Gastrocnemius medialis (tissue), 4 donors: ENCODE measurements around the gene CCDC13. TPM values are rescaled to one million over a fixed set of nuclear protein-coding genes. Genes with fewer than 3 reads are reported as not detected.

ENCODE experiments used
- ATAC-seq, 2 donors: fragments of 150-250 bp; one replicate each; pipeline ENCODE4 v1.9.1; 2016
- DNase-seq, 2 donors: peaks; one replicate each; pipeline ENCODE4 v3.0.0-alpha.2; 2019
- H3K27ac ChIP-seq, 4 donors: fragments of 200-600 bp; sonication (generic); 1 replicate in 1 of 4; 2 replicates in 3 of 4; pipeline ENCODE4 v1.5.1; 2016 to 2018; ENCODE audit warnings: mild to moderate bottlenecking in 2 of 4, moderate library complexity in 1 of 4
- H3K27me3 ChIP-seq, 3 donors: fragments of 200-600 bp; sonication (generic) in 2 of 3; 1 replicate in 1 of 3; 2 replicates in 2 of 3; pipeline versions ENCODE4 v1.5.1 to v1.6.0; 2016 to 2019; ENCODE audit warnings: mild to moderate bottlenecking in 1 of 3, moderate library complexity in 1 of 3
- H3K36me3 ChIP-seq, 2 donors: fragments of 200-600 bp; sonication (generic) in 1 of 2; one replicate each; pipeline ENCODE4 v1.5.1; 2017 to 2018
- H3K4me1 ChIP-seq, 2 donors: fragments of 200-600 bp; sonication (generic) in 1 of 2; one replicate each; pipeline ENCODE4 v1.5.1; 2016 to 2017; ENCODE audit warnings: mild to moderate bottlenecking in 2 of 2
- H3K4me3 ChIP-seq, 4 donors: fragments of 200-600 bp; sonication (generic) in 3 of 4; 1 replicate in 1 of 4; 2 replicates in 3 of 4; pipeline ENCODE4 v1.5.1; 2016 to 2019; ENCODE audit warnings: mild to moderate bottlenecking in 2 of 4
- H3K9me3 ChIP-seq, 3 donors: fragments of 200-600 bp; sonication (generic) in 2 of 3; 1 replicate in 1 of 3; 2 replicates in 2 of 3; pipeline ENCODE4 v1.5.1; 2016 to 2019
- POLR2A ChIP-seq, 2 donors: fragments of 450-650 bp; IDR thresholded peaks; one replicate each; pipeline ENCODE4 v1.6.1; 2017; ENCODE audit warnings: antibody characterized with exemption in 2 of 2, mild to moderate bottlenecking in 2 of 2, moderate library complexity in 2 of 2
- in situ Hi-C, 4 donors: fragments of 200-750 bp; cut with MboI; loops; one replicate each; pipeline versions ENCODE4 v1.15.0 to v1.8.0; 2017; ENCODE audit warnings: low sequenced_read_pairs in 4 of 4
- intact Hi-C: fragments of 100-400 bp; cut with DNase I; formaldehyde crosslinking; loops from one replicate; pipeline ENCODE4 v1.15.1; 2023; ENCODE audit warnings: low total_unique reads
- total RNA-seq, 4 donors: library from RNA; depleted of rRNA; stranded (reverse); fragments of >200 nt; gene quantifications; one replicate each; pipeline versions ENCODE4 v1.1.0 to v1.2.3, GENCODE V29; 2016
- TF ChIP-seq, protein P1 (sequence below), 5 experiments: fragments of 450-650 bp in 3 of 5; fragments of 200-600 bp in 2 of 5; sonication (generic) in 2 of 5; IDR thresholded peaks in 4 of 5; conservative IDR thresholded peaks in 1 of 5; 1 replicate in 4 of 5; 2 replicates in 1 of 5; pipeline ENCODE4 v1.5.1; 2016 to 2019; ENCODE audit warnings: antibody characterized with exemption in 5 of 5, mild to moderate bottlenecking in 3 of 5, moderate library complexity in 3 of 5

The CCDC13 gene
- total RNA-seq, 4 donors from 2014 or later, result 0.12 to 1.5 (median 1.1) TPM

DNA sequence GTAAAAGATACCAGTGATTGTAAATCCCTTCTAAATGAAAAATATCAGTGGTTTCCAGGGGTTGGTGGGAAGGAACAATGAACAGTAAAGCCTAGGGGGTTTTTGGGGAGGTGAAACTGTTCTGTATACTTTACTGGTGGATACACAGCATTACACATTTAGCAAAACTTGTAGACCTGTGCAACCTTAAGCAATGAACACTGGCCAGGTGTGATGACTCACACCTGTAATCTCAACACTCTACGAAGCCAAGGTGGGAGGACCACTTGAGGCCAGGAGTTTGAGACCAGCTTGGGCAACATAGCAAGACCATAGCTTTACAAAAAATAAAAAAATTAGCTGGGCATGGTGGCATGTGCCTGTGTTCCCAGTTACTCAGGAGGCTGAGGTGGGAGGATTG lies 1.8 kb downstream of the CCDC13 start:
- DNase-seq (no peak), ATAC-seq (no peak)
- Histone ChIP-seq H3K4me1 (peaks cover 5% of the 10 kb centered on the region in 2 donors), H3K27ac (no peak overlapping the region), H3K9me3 (no peaks in the 10 kb centered on the region), H3K4me3 (no peak overlapping the region), H3K36me3 (no peaks in the 10 kb centered on the region), H3K27me3 (no peaks in the 10 kb centered on the region)
- no peak for TF ChIP-seq POLR2A (IDR thresholded peaks at IDR 0.05)
- TF ChIP-seq, protein P1, sequence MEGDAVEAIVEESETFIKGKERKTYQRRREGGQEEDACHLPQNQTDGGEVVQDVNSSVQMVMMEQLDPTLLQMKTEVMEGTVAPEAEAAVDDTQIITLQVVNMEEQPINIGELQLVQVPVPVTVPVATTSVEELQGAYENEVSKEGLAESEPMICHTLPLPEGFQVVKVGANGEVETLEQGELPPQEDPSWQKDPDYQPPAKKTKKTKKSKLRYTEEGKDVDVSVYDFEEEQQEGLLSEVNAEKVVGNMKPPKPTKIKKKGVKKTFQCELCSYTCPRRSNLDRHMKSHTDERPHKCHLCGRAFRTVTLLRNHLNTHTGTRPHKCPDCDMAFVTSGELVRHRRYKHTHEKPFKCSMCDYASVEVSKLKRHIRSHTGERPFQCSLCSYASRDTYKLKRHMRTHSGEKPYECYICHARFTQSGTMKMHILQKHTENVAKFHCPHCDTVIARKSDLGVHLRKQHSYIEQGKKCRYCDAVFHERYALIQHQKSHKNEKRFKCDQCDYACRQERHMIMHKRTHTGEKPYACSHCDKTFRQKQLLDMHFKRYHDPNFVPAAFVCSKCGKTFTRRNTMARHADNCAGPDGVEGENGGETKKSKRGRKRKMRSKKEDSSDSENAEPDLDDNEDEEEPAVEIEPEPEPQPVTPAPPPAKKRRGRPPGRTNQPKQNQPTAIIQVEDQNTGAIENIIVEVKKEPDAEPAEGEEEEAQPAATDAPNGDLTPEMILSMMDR (IDR thresholded peaks at IDR 0.05 in 4 of 5, conservative IDR thresholded peaks at IDR 0.05 in 1 of 5), result no peak
- in situ Hi-C loops, result no loop called here
- intact Hi-C loops, result no loop called here

- Histone ChIP-seq H3K27ac (no peak overlapping the region), H3K27me3 (no peaks in the 10 kb centered on the region), H3K9me3 (no peaks in the 10 kb centered on the region), H3K36me3 (no peaks in the 10 kb centered on the region), H3K4me3 (no peak overlapping the region), H3K4me1 (peaks cover 5% of the 10 kb centered on the region in 2 donors)
- intact Hi-C loops, result no loop called here
- TF ChIP-seq, protein P1 (IDR thresholded peaks at IDR 0.05 in 4 of 5, conservative IDR thresholded peaks at IDR 0.05 in 1 of 5), result no peak
- TF ChIP-seq POLR2A (IDR thresholded peaks at IDR 0.05), result no peak
- in situ Hi-C loops, result no loop called here
- ATAC-seq, result no peak
- no peak for DNase-seq
These were observed 3.4 kb downstream of the CCDC13 start for GRCh38 chr3:42769477-42770131.

DNA sequence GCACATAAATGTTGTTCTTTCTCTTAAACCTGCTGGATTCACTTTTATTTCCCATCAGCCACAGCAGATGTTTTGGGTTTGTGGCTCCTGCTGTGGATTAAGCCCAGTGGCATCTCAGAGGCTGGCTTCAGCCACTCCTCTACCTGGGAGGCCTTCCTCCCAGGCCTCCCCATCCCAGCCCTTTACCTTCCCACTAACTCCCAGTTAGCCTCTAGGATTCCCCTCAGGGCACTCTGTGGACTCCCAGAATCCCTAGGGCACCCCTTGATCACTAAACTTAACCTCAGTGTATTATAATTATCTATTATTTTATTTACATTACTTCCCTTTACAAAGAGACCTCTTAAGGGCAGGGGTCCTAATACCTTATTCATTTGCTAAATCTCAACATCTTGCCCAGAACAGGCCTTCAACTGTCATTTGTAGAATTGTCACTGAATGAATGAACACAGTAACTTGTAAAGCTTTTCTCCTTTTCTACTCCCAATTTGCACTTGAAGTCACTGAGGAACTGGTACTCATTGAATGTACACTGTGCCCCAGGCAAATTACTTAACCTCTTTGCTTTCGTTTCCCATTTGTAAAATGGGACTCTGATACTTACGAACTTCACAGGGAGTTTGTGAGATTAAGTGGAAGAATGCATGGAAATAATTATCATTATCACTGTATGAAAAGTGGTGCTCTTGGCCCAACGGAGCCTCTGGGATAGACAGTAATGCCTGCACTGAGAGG lies 8.3 kb downstream of the CCDC13 start:
- H3K27ac ChIP-seq, result no peak overlapping the region
- in situ Hi-C loops, result no loop called here
- no peak for DNase-seq

DNA sequence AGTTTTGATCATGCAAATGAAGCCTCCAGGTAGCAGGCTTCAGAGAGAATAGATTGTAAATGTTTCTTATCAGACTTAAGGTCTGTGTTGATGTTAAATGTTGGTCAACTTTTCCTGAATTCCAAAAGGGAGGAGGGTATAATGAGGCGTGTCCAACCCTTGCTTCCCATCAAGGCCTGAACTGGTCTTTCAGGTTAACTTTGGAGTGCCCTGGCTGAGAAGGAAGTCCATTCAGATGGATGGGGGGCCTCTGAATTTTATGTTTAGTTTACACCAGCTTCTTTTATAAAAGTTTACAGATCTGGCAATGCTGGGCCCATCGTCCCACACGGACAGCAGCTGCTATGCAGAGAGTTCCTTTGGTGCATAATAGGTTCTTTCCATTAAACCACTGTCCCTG lies 8.9 kb downstream of the CCDC13 start:
- in situ Hi-C loops, result no loop called here

More for the DNA sequence above, 8.3 kb downstream of the CCDC13 start:
- no peaks in the 10 kb centered on the region for H3K36me3 ChIP-seq
- TF ChIP-seq, protein P1 (IDR thresholded peaks at IDR 0.05 in 4 of 5, conservative IDR thresholded peaks at IDR 0.05 in 1 of 5), result no peak
- TF ChIP-seq POLR2A (IDR thresholded peaks at IDR 0.05), result no peak
- intact Hi-C loops, result no loop called here
- no peaks in the 10 kb centered on the region for H3K27me3 ChIP-seq
- ATAC-seq, result no peak
- H3K9me3 ChIP-seq, result no peaks in the 10 kb centered on the region
- H3K4me3 ChIP-seq, result no peak overlapping the region
- peaks cover 0 to 11% of the 10 kb centered on the region in 2 donors for H3K4me1 ChIP-seq

More for the DNA sequence above, 8.9 kb downstream of the CCDC13 start:
- H3K36me3 ChIP-seq, result no peaks in the 10 kb centered on the region
- TF ChIP-seq, protein P1 (IDR thresholded peaks at IDR 0.05 in 4 of 5, conservative IDR thresholded peaks at IDR 0.05 in 1 of 5), result no peak
- no peak for TF ChIP-seq POLR2A (IDR thresholded peaks at IDR 0.05)
- intact Hi-C loops, result no loop called here
- ATAC-seq (no peak), DNase-seq (no peak)
- no peaks in the 10 kb centered on the region for H3K9me3 ChIP-seq
- H3K4me1 ChIP-seq, result peaks cover 0 to 11% of the 10 kb centered on the region in 2 donors
- H3K27me3 ChIP-seq, result no peaks in the 10 kb centered on the region
- H3K4me3 ChIP-seq, result no peak overlapping the region
- no peak overlapping the region for H3K27ac ChIP-seq
